Measurements from ENCODE around the gene PXDC1. TPM values are rescaled to one million over a fixed set of nuclear protein-coding genes. Genes with fewer than 3 reads are reported as not detected.
A peak's percentile ranks its signal among the peaks of the same experiment; 100 is the strongest.

PXDC1 gene
- total and polyA plus RNA-seq, 10 donors: 17.7 to 51.5 (median 32.0) TPM

GRCh38 chr6:3766214-3766613 is 14.7 kb upstream of the PXDC1 start:
- Histone ChIP-seq H3K9me3 (no peaks in the 10 kb centered on the region), H3K4me1 (peaks cover 0 to 40% (median 18%) of the 10 kb centered on the region in 6 donors), H3K4me3 (no peak overlapping the region), H3K27ac (no peak overlapping the region), H3K36me3 (no peaks in the 10 kb centered on the region), H3K27me3 (replicated peaks in 1 of 7) (no peaks in the 10 kb centered on the region)
- WGBS, 5 donors: 81 to 86% (median 83%) methylated on average over 9 of the region's 9 CpGs
- DNase-seq: no peak
- TF ChIP-seq CTCF (IDR thresholded peaks at IDR 0.05 in 8 of 11, conservative IDR thresholded peaks at IDR 0.05 in 3 of 11) (no peak), POLR2AphosphoS5 (IDR thresholded peaks at IDR 0.05) (no peak), POLR2A (IDR thresholded peaks at IDR 0.05) (no peak)
- intact Hi-C loops (cut with DNase I; ENCODE audit: low total_unique reads): no loop called here

- Histone ChIP-seq H3K9me3 (no peaks in the 10 kb centered on the region), H3K27ac (peak overlapping the region in 1 of 8 donors; percentile 27), H3K27me3 (replicated peaks in 1 of 7) (no peaks in the 10 kb centered on the region), H3K4me1 (peaks cover 0 to 40% (median 18%) of the 10 kb centered on the region in 6 donors), H3K4me3 (no peak overlapping the region), H3K36me3 (no peaks in the 10 kb centered on the region)
- 55 to 74% (median 67%) methylated on average over 6 of the region's 6 CpGs for WGBS, 5 donors
- DNase-seq: no peak
- intact Hi-C loops (cut with DNase I; ENCODE audit: low total_unique reads): no loop called here
- TF ChIP-seq POLR2A (IDR thresholded peaks at IDR 0.05) (no peak), CTCF (IDR thresholded peaks at IDR 0.05 in 8 of 11, conservative IDR thresholded peaks at IDR 0.05 in 3 of 11) (no peak), POLR2AphosphoS5 (IDR thresholded peaks at IDR 0.05) (no peak)
Measured at GRCh38 chr6:3765415-3765814, 13.9 kb upstream of the PXDC1 start.

GRCh38 chr6:3764516-3765335 is 13.2 kb upstream of the PXDC1 start:
- H3K4me3 ChIP-seq: no peak overlapping the region
- H3K27ac ChIP-seq: peak overlapping the region in 1 of 8 donors; percentile 27
- WGBS, 5 donors: 58 to 65% (median 64%) methylated on average over 5 of the region's 5 CpGs
- no peaks in the 10 kb centered on the region for H3K36me3 ChIP-seq
- no peak for TF ChIP-seq POLR2A (IDR thresholded peaks at IDR 0.05)
- TF ChIP-seq POLR2AphosphoS5 (IDR thresholded peaks at IDR 0.05): no peak
- no peak for TF ChIP-seq CTCF (IDR thresholded peaks at IDR 0.05 in 8 of 11, conservative IDR thresholded peaks at IDR 0.05 in 3 of 11)
- H3K27me3 ChIP-seq (replicated peaks in 1 of 7): no peaks in the 10 kb centered on the region
- DNase-seq: no peak
- intact Hi-C loops (cut with DNase I; ENCODE audit: low total_unique reads): no loop called here
- H3K4me1 ChIP-seq: peaks cover 0 to 33% (median 13%) of the 10 kb centered on the region in 6 donors
- no peaks in the 10 kb centered on the region for H3K9me3 ChIP-seq

GRCh38 chr6:3762852-3763251 is 11.3 kb upstream of the PXDC1 start:
- TF ChIP-seq CTCF (IDR thresholded peaks at IDR 0.05 in 8 of 11, conservative IDR thresholded peaks at IDR 0.05 in 3 of 11): no peak
- no peak for TF ChIP-seq POLR2A (IDR thresholded peaks at IDR 0.05)
- TF ChIP-seq POLR2AphosphoS5 (IDR thresholded peaks at IDR 0.05): no peak
- 89 to 95% (median 91%) methylated on average over 6 of the region's 6 CpGs for WGBS, 5 donors
- DNase-seq: no peak
- no peak overlapping the region for H3K27ac ChIP-seq
- intact Hi-C loops (cut with DNase I; ENCODE audit: low total_unique reads): no loop called here
- peaks cover 0 to 22% (median 7%) of the 10 kb centered on the region in 6 donors for H3K4me1 ChIP-seq
- H3K36me3 ChIP-seq: no peaks in the 10 kb centered on the region
- no peaks in the 10 kb centered on the region for H3K27me3 ChIP-seq (replicated peaks in 1 of 7)
- no peak overlapping the region for H3K4me3 ChIP-seq
- no peaks in the 10 kb centered on the region for H3K9me3 ChIP-seq
